ENCODE results near the gene CHAF1A. TPM values are rescaled to one million over a fixed set of nuclear protein-coding genes. Genes with fewer than 3 reads are reported as not detected.
A peak's percentile ranks its signal among the peaks of the same experiment; 100 is the strongest.

The CHAF1A gene
- total RNA-seq, 1 experiment from 2014 or later: 161 TPM

GRCh38 chr19:4443188-4443587 lies 40.7 kb downstream of the CHAF1A start (continued):
- TF ChIP-seq CDX4 (CRISPR knock-in tag; IDR thresholded peaks at IDR 0.05; ENCODE audit: borderline replicate concordance) (no peak), GRHL2 (CRISPR knock-in tag; IDR thresholded peaks at IDR 0.05; ENCODE audit: insufficient replicate concordance, severe bottlenecking) (no peak), NR1H2 (CRISPR knock-in tag; IDR thresholded peaks at IDR 0.05) (no peak), AR (CRISPR knock-in tag; IDR thresholded peaks at IDR 0.05) (no peak), FOXP1 (CRISPR knock-in tag; IDR thresholded peaks at IDR 0.05; ENCODE audit: borderline replicate concordance) (no peak), USF1 (CRISPR knock-in tag; IDR thresholded peaks at IDR 0.05) (no peak), FOXP4 (CRISPR knock-in tag; IDR thresholded peaks at IDR 0.05) (no peak), GTF2I (CRISPR knock-in tag; conservative IDR thresholded peaks at IDR 0.05) (no peak), SP1 (CRISPR knock-in tag; conservative IDR thresholded peaks at IDR 0.05) (no peak)

GRCh38 chr19:4443966-4444764 lies 41.7 kb downstream of the CHAF1A start:
- H3K4me1 Mint-ChIP-seq: 0 out of 2 replicates have a peak, but pooled peaks cover 3% of the 10 kb centered on the region
- no peaks in the 10 kb centered on the region for H3K9me3 Mint-ChIP-seq
- no peak overlapping the region for H3K4me3 Mint-ChIP-seq
- DNase-seq (ENCODE audit: low spot score) (no peak), ATAC-seq (no peak)
- H3K36me3 Mint-ChIP-seq: peaks cover 27% of the 10 kb centered on the region
- H3K27me3 Mint-ChIP-seq (ENCODE audit: low read depth): no peaks in the 10 kb centered on the region
- TF ChIP-seq SOX15 (CRISPR knock-in tag; IDR thresholded peaks at IDR 0.05) (no peak), FOXK1 (CRISPR knock-in tag; IDR thresholded peaks at IDR 0.05) (no peak), ZNF671 (CRISPR knock-in tag; IDR thresholded peaks at IDR 0.05) (peak; percentile 36; the same call in 1 of the 2 replicates), CREB1 (CRISPR knock-in tag; IDR thresholded peaks at IDR 0.05) (no peak), CREM (CRISPR knock-in tag; IDR thresholded peaks at IDR 0.05) (no peak)
- ChIA-PET CTCF (interaction anchor here (0.5 to 1.4 kb wide), 5 partner anchors 44 to 188 kb away, joined by 3 to 4 read pairs (median 4); partner anchors contain the start of gene SH3GL1), POLR2A (interaction anchor here (1.0 to 1.5 kb wide), 3 partner anchors 12 to 113 kb away, joined by 3 to 4 read pairs (median 3); no protein-coding TSS in a partner anchor)
- H3K27ac Mint-ChIP-seq: peak overlapping the region; percentile 81
